Memory B cell (primary cell): ENCODE data around the gene ZNF575.

Source experiments
- ATAC-seq: fragments of 150-1000 bp; cut with Tn5 transposase; 2 replicates; pipeline ENCODE4 v1.10.0; 2021; ENCODE audit warnings: low read depth, mild to moderate bottlenecking, moderate library complexity
- DNase-seq, 2 donors: peaks; one replicate each; pipeline ENCODE4 v3.0.0; 2022; ENCODE audit warnings: low spot score in 2 of 2
- H3K27ac Mint-ChIP-seq: one replicate; pipeline ENCODE4 v1.8.0; 2022; ENCODE audit warnings: mild to moderate bottlenecking, moderate library complexity, mixed read lengths
- H3K27me3 Mint-ChIP-seq: one replicate; pipeline ENCODE4 v1.8.0; 2022; ENCODE audit warnings: mixed read lengths
- H3K36me3 Mint-ChIP-seq: one replicate; pipeline ENCODE4 v1.8.0; 2022; ENCODE audit warnings: mild to moderate bottlenecking, mixed read lengths
- H3K4me1 Mint-ChIP-seq: one replicate; pipeline ENCODE4 v1.8.0; 2022; ENCODE audit warnings: mixed read lengths
- H3K4me3 Mint-ChIP-seq: one replicate; pipeline ENCODE4 v1.8.0; 2022; ENCODE audit warnings: mild to moderate bottlenecking, moderate library complexity, mixed read lengths
- H3K9me3 Mint-ChIP-seq: one replicate; pipeline ENCODE4 v1.8.0; 2022; ENCODE audit warnings: mixed read lengths

Gene ZNF575

DNA sequence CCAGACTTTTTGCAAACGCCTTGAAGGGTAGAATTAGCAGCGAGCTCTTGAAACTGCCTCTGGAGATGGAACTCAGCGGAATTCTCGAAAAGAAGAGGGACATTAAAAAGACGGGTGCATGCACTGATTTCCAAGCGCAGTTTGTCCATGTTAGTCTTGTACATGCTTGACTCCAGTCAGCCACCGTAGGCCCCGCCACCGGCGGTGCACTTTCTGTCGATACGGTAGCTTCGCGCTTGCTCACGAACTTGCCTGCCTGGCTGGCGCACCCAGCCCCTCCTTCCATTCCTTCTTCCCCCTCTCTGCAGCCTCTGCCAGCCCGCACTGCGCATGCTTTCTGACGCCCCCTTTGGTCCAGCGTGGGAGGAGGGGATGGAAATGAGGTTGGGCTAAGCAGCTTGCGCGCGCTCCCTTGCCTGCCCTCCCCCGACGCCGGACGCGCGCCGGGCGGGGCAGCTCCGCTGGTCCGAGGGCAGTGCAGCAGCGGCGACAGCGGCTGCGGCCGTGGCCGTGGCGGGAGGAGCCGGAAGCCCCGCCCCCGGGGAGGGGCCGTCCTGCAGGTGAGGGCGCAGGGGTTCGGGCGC, at the start of gene ZNF575:
ZNF575 (plus strand) TSS at position 227 of the 584 bp plus-strand sequence. CDS start 1,235 bp downstream, outside the sequence.
- H3K4me1 Mint-ChIP-seq: peaks cover 12% of the 10 kb centered on the region
- peaks cover 1% of the 10 kb centered on the region for H3K9me3 Mint-ChIP-seq
- H3K4me3 Mint-ChIP-seq: peak within 1 kb of the TSS; percentile 93
- peaks cover 4% of the 10 kb centered on the region for H3K36me3 Mint-ChIP-seq
- ATAC-seq (peak; percentile 64), DNase-seq (peak; percentile 76 to 77)
- no peaks in the 10 kb centered on the region for H3K27me3 Mint-ChIP-seq
- H3K27ac Mint-ChIP-seq: peak within 1 kb of the TSS; percentile 85

- Mint-ChIP-seq H3K4me3 (no peak overlapping the region), H3K4me1 (peaks cover 8% of the 10 kb centered on the region), H3K27me3 (no peaks in the 10 kb centered on the region), H3K27ac (no peak overlapping the region), H3K9me3 (no peaks in the 10 kb centered on the region), H3K36me3 (peaks cover 5% of the 10 kb centered on the region)
- no peak for DNase-seq
- no peak for ATAC-seq
Observed at GRCh38 chr19:43483281-43483680, 49.7 kb upstream of the ZNF575 start.

- H3K27ac Mint-ChIP-seq: no peak overlapping the region
- peaks cover 19% of the 10 kb centered on the region for H3K4me1 Mint-ChIP-seq
- no peaks in the 10 kb centered on the region for H3K27me3 Mint-ChIP-seq
- H3K9me3 Mint-ChIP-seq: no peaks in the 10 kb centered on the region
- DNase-seq (no peak), ATAC-seq (no peak)
- no peak overlapping the region for H3K4me3 Mint-ChIP-seq
- H3K36me3 Mint-ChIP-seq: no peaks in the 10 kb centered on the region
Observed at GRCh38 chr19:43485951-43486350, 47.0 kb upstream of the ZNF575 start.

- no peak for DNase-seq
- H3K27ac Mint-ChIP-seq: no peak overlapping the region
- peaks cover 19% of the 10 kb centered on the region for H3K4me1 Mint-ChIP-seq
- H3K36me3 Mint-ChIP-seq: no peaks in the 10 kb centered on the region
- no peak for ATAC-seq
- no peaks in the 10 kb centered on the region for H3K27me3 Mint-ChIP-seq
- H3K9me3 Mint-ChIP-seq: no peaks in the 10 kb centered on the region
- H3K4me3 Mint-ChIP-seq: no peak overlapping the region
Observed at GRCh38 chr19:43486412-43486811, 46.6 kb upstream of the ZNF575 start.

- no peak overlapping the region for H3K27ac Mint-ChIP-seq
- H3K4me3 Mint-ChIP-seq: no peak overlapping the region
- H3K36me3 Mint-ChIP-seq: no peaks in the 10 kb centered on the region
Observed at GRCh38 chr19:43488179-43488578, 44.8 kb upstream of the ZNF575 start.

GRCh38 chr19:43489310-43489709, 43.7 kb upstream of the ZNF575 start:
- peak; percentile 41 for ATAC-seq
- Mint-ChIP-seq H3K9me3 (no peaks in the 10 kb centered on the region), H3K4me3 (no peak overlapping the region)

More at GRCh38 chr19:43488179-43488578, 44.8 kb upstream of the ZNF575 start:
- ATAC-seq (no peak), DNase-seq (no peak)
- no peaks in the 10 kb centered on the region for H3K9me3 Mint-ChIP-seq
- no peaks in the 10 kb centered on the region for H3K27me3 Mint-ChIP-seq
- H3K4me1 Mint-ChIP-seq: peaks cover 19% of the 10 kb centered on the region

DNA sequence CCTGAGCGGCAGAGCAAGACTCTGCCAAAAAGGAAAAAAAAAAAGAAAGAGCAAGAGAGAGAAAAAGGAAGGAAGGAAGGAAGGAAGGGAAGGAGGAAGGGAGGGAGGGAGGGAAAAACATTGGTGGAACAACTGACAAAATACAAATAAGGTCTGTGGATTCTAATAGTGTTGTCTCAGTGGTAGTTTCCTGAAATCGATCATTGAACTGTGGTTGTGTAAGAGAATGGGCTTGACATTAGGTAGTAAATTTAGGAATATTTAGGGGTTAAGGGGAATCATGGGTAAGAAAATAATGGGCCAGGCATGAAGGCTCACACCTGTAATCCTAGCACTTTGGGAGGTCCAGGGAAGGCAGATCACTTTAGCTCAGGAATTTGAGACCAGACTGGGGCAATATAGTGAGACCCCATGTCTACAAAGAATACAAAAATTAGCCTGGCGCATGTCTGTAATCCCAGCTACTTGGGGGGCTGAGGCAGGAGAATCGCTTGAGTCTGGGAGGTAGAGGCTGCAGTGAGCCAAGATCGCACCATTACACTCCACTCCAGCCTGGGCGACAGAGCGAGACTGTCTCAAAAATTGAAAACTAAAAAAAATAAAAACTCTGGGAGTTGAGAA, 42.9 kb upstream of the ZNF575 start:
- Mint-ChIP-seq H3K4me1 (peaks cover 19% of the 10 kb centered on the region), H3K27ac (peak overlapping the region; percentile 35), H3K36me3 (peaks cover 4% of the 10 kb centered on the region), H3K9me3 (no peaks in the 10 kb centered on the region), H3K4me3 (no peak overlapping the region), H3K27me3 (no peaks in the 10 kb centered on the region)
- DNase-seq: no peak
- ATAC-seq: no peak

More at GRCh38 chr19:43489310-43489709, 43.7 kb upstream of the ZNF575 start:
- peaks cover 19% of the 10 kb centered on the region for H3K4me1 Mint-ChIP-seq
- H3K27ac Mint-ChIP-seq: no peak overlapping the region
- peaks cover under 1% of the 10 kb centered on the region for H3K36me3 Mint-ChIP-seq
- no peaks in the 10 kb centered on the region for H3K27me3 Mint-ChIP-seq
- DNase-seq: no peak

DNA sequence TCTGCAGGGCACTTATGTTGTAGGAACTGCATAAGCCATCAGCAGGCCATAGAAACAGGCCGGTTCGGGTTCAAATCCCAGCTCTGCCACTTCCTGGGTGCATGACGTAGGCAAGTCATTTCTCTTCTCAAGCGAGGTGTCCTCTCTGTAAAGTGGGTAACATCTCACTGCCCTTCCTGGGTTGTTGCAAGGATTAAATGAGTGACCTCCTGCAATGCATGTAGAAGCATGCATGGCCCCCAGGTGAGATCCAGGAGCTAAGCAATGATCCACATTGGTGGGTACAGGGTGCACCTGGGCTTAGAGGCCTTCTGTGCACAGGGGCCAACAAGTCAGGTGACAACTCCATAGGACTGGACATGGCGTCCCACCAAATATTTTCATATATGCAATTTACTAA, 42.2 kb upstream of the ZNF575 start:
- DNase-seq (no peak), ATAC-seq (no peak)
- Mint-ChIP-seq H3K9me3 (no peaks in the 10 kb centered on the region), H3K27ac (peak overlapping the region; percentile 47), H3K27me3 (no peaks in the 10 kb centered on the region), H3K36me3 (peaks cover 8% of the 10 kb centered on the region), H3K4me3 (no peak overlapping the region), H3K4me1 (peaks cover 19% of the 10 kb centered on the region)

GRCh38 chr19:43495082-43495481, 37.9 kb upstream of the ZNF575 start:
- no peak overlapping the region for H3K27ac Mint-ChIP-seq
- no peaks in the 10 kb centered on the region for H3K27me3 Mint-ChIP-seq
- H3K4me1 Mint-ChIP-seq: peaks cover 6% of the 10 kb centered on the region

DNA sequence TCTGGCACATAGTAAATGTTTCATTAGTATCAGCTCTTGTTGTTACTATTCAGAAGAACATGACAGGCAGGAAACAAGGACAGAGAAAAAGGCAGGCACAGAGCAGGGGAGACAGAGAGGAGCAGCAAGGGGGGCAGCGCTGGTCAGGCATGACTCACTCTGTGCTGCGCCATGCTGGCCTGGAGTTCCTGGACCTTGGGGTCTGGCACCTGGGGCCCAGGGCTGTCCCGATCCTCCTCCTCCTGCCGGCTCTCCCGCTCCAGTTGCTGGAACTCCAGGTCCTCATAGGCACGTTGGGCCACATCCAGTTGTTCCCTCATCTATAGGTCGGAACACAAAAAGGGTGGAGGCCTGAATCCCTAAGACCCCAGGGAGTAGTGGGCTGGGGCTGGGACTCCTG, 36.0 kb upstream of the ZNF575 start:
- Mint-ChIP-seq H3K27me3 (no peaks in the 10 kb centered on the region), H3K9me3 (no peaks in the 10 kb centered on the region), H3K36me3 (peaks cover 23% of the 10 kb centered on the region), H3K4me1 (peaks cover 7% of the 10 kb centered on the region), H3K27ac (no peak overlapping the region), H3K4me3 (no peak overlapping the region)
- ATAC-seq (no peak), DNase-seq (no peak)

More at GRCh38 chr19:43495082-43495481, 37.9 kb upstream of the ZNF575 start:
- H3K36me3 Mint-ChIP-seq: peaks cover 21% of the 10 kb centered on the region
- H3K4me3 Mint-ChIP-seq: no peak overlapping the region
- ATAC-seq (no peak), DNase-seq (no peak)
- no peaks in the 10 kb centered on the region for H3K9me3 Mint-ChIP-seq

DNA sequence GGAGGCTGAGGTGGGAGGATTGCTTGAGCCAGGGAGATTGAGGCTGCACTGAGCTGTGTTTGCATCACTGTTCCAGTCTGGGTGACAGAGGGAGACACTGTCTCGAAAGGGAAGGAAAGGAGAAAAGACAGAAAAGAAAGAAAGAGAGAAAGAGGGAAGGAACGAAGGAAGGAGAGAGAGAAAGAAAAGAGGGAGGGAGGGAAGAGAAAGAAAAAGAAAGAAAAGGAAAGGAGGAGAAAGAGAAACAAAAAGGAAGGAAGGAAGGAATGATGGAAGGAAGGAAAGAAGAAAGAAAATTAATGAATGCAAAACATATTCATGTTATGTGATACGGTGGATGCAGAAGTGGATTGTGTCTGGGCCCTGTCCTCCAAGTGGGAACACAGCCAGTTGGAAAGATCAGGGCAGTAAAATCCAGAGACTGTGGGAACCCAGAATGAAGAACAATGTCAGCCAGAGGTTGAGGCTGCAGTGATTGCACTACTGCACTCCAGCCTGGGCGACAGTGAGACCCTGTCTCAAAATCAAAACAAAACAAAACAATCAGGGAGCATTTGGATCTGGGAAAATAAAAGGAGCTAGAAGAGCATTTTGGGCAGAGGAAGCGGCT, 34.6 kb upstream of the ZNF575 start:
- no peaks in the 10 kb centered on the region for H3K9me3 Mint-ChIP-seq
- peaks cover 12% of the 10 kb centered on the region for H3K4me1 Mint-ChIP-seq
- H3K27me3 Mint-ChIP-seq: no peaks in the 10 kb centered on the region
- H3K27ac Mint-ChIP-seq: no peak overlapping the region
- H3K4me3 Mint-ChIP-seq: no peak overlapping the region
- no peak for ATAC-seq
- no peak for DNase-seq
- H3K36me3 Mint-ChIP-seq: peaks cover 25% of the 10 kb centered on the region

- Mint-ChIP-seq H3K27me3 (no peaks in the 10 kb centered on the region), H3K27ac (no peak overlapping the region), H3K4me3 (no peak overlapping the region), H3K9me3 (no peaks in the 10 kb centered on the region), H3K36me3 (peaks cover 25% of the 10 kb centered on the region), H3K4me1 (peaks cover 16% of the 10 kb centered on the region)
- no peak for ATAC-seq
- no peak for DNase-seq
Observed at GRCh38 chr19:43499042-43499441, 33.9 kb upstream of the ZNF575 start.

- peaks cover 21% of the 10 kb centered on the region for H3K4me1 Mint-ChIP-seq
Observed at GRCh38 chr19:43501661-43502418, 31.1 kb upstream of the ZNF575 start.

DNA sequence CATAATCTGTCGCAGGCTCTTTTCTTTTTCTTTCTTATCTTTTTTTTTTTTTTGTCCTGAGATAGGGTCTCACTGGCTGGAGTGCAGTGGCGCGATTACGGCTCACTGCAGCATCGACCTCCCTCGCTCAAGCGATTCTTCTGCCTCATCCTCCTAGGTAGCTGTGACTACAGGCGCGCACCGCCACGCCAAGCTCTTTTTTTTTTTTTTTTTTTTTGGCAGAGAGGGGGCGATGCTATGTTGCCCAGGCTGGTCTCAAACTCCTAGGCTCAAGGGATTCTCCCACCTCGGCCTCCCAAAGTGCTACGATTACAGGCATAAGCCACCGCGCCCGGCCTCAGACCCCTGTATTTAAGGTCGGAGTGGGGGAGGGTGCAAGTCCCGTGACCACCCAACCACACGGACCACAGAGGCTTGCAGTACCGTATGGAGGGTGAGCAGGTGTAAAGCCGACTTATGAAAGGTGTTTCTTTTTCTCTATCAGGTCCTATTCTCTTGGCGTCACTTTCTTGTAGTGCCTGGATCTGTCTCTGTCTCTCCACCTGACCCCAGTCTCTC, 30.5 kb upstream of the ZNF575 start:
- ATAC-seq (no peak), DNase-seq (no peak)
- H3K9me3 Mint-ChIP-seq: no peaks in the 10 kb centered on the region
- H3K4me3 Mint-ChIP-seq: no peak overlapping the region
- no peaks in the 10 kb centered on the region for H3K27me3 Mint-ChIP-seq
- peaks cover 13% of the 10 kb centered on the region for H3K36me3 Mint-ChIP-seq
- peak overlapping the region; percentile 85 for H3K27ac Mint-ChIP-seq
- H3K4me1 Mint-ChIP-seq: peaks cover 21% of the 10 kb centered on the region

More at GRCh38 chr19:43501661-43502418, 31.1 kb upstream of the ZNF575 start:
- Mint-ChIP-seq H3K4me3 (no peak overlapping the region), H3K27me3 (no peaks in the 10 kb centered on the region), H3K36me3 (peaks cover 16% of the 10 kb centered on the region), H3K9me3 (no peaks in the 10 kb centered on the region), H3K27ac (no peak overlapping the region)
- no peak for DNase-seq
- no peak for ATAC-seq
